Astrocyte of the spinal cord (primary cell): Measurements from ENCODE around the gene PIAS1.
"Not testable (repeated sequence)": the region's sequence is repeated elsewhere in the genome, so short reads cannot be mapped to it uniquely, and the experiment has no call there.

Experiments used
- DNase-seq: peaks from one replicate; pipeline ENCODE4 v3.0.0; 2011; ENCODE audit warnings: low read depth, low spot score
- H3K4me3 ChIP-seq: 2 replicates; pipeline ENCODE4 v1.5.1; 2011; ENCODE audit warnings: low read depth, mild to moderate bottlenecking, low read length, moderate library complexity
- CTCF ChIP-seq: IDR thresholded peaks from 2 replicates; pipeline ENCODE4 v1.5.1; 2012; ENCODE audit warnings: low read depth, mild to moderate bottlenecking, low read length, inconsistent platforms
- in situ Hi-C: cut with HindIII; loops from 2 replicates; pipeline ENCODE4 v1.10.0; 2017; ENCODE audit warnings: low sequenced_read_pairs

PIAS1 gene

GRCh38 chr15:68220967-68221366 is 166.9 kb downstream of the PIAS1 start:
- in situ Hi-C loops = no loop called here
- TF ChIP-seq CTCF = no peak
- no peak for DNase-seq
- H3K4me3 ChIP-seq = no peak overlapping the region

GRCh38 chr15:68221530-68222431 is 167.7 kb downstream of the PIAS1 start:
- DNase-seq, H3K4me3 ChIP-seq, in situ Hi-C loops: not testable (repeated sequence)

- in situ Hi-C loops, DNase-seq: not testable (repeated sequence)
These were observed 168.3 kb downstream of the PIAS1 start for GRCh38 chr15:68222432-68222743.

GRCh38 chr15:68223171-68223570 is 169.1 kb downstream of the PIAS1 start:
- DNase-seq = no peak
- H3K4me3 ChIP-seq = no peak overlapping the region
- in situ Hi-C loops = no loop called here
- TF ChIP-seq CTCF = no peak

More at GRCh38 chr15:68222432-68222743, 168.3 kb downstream of the PIAS1 start:
- H3K4me3 ChIP-seq = not testable (repeated sequence)

GRCh38 chr15:68224108-68224507 is 170.0 kb downstream of the PIAS1 start:
- no peak for TF ChIP-seq CTCF
- no peak for DNase-seq
- in situ Hi-C loops = no loop called here
- no peak overlapping the region for H3K4me3 ChIP-seq

GRCh38 chr15:68224546-68225250 is 170.6 kb downstream of the PIAS1 start:
- no peak overlapping the region for H3K4me3 ChIP-seq
- DNase-seq = no peak
- in situ Hi-C loops = no loop called here
- TF ChIP-seq CTCF = no peak

GRCh38 chr15:68225442-68225841 is 171.3 kb downstream of the PIAS1 start:
- H3K4me3 ChIP-seq, DNase-seq, in situ Hi-C loops: not testable (repeated sequence)

- in situ Hi-C loops = no loop called here
- DNase-seq = no peak
- no peak for TF ChIP-seq CTCF
- H3K4me3 ChIP-seq = no peak overlapping the region
These were observed 173.6 kb downstream of the PIAS1 start for GRCh38 chr15:68227643-68228142.
